Rectal smooth muscle tissue (tissue), 1 donor: Measurements from ENCODE around the gene PRSS16.

ENCODE experiments used
- H3K27ac ChIP-seq: one replicate; pipeline ENCODE4 v1.7.0; 2013; ENCODE audit warnings: low read depth, low read length, inconsistent platforms
- H3K27me3 ChIP-seq: one replicate; pipeline ENCODE4 v1.7.0; 2013; ENCODE audit warnings: low read length; ENCODE audit not compliant: control insufficient read depth, insufficient read depth
- H3K36me3 ChIP-seq: one replicate; pipeline ENCODE4 v1.7.0; 2013; ENCODE audit warnings: low read length; ENCODE audit not compliant: control insufficient read depth, insufficient read depth
- H3K4me1 ChIP-seq: one replicate; pipeline ENCODE4 v1.7.0; 2013; ENCODE audit warnings: low read length; ENCODE audit not compliant: control insufficient read depth, insufficient read depth
- H3K4me3 ChIP-seq: one replicate; pipeline ENCODE4 v1.7.0; 2013; ENCODE audit warnings: low read length
- H3K9ac ChIP-seq: one replicate; pipeline ENCODE4 v1.7.0; 2013; ENCODE audit warnings: low read length

PRSS16 gene

GRCh38 chr6:27279513-27280063, 32.1 kb downstream of the PRSS16 start:
- Histone ChIP-seq H3K4me1 (no peaks in the 10 kb centered on the region), H3K4me3 (no peak overlapping the region), H3K27me3 (peaks cover 9% of the 10 kb centered on the region), H3K27ac (no peak overlapping the region), H3K36me3 (no peaks in the 10 kb centered on the region), H3K9ac (no peak overlapping the region)

DNA sequence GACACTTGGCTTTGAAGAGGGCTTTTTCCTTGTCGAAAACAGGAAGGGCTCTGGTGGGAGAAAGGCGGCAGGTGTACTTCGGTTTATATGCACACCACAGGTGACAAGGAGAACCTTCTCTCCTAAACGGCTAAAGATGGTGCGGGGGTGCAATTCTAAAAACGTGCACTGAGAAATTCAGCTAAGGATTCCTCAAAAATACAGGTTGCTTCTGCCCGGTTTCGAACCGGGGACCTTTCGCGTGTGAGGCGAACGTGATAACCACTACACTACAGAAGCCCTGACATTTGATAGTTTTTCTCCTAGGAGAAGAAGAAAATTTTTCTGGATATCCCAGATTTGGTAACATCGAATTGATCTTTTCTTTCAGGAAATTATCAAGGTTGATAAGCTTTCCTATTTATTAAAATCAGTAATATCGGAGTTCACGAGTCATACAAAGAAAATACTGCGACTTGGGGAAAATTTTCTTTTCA, 32.6 kb downstream of the PRSS16 start:
- H3K27me3 ChIP-seq: peaks cover 9% of the 10 kb centered on the region
- no peak overlapping the region for H3K9ac ChIP-seq
- H3K27ac ChIP-seq: no peak overlapping the region
- H3K4me3 ChIP-seq: no peak overlapping the region
- H3K4me1 ChIP-seq: no peaks in the 10 kb centered on the region
- no peaks in the 10 kb centered on the region for H3K36me3 ChIP-seq

DNA sequence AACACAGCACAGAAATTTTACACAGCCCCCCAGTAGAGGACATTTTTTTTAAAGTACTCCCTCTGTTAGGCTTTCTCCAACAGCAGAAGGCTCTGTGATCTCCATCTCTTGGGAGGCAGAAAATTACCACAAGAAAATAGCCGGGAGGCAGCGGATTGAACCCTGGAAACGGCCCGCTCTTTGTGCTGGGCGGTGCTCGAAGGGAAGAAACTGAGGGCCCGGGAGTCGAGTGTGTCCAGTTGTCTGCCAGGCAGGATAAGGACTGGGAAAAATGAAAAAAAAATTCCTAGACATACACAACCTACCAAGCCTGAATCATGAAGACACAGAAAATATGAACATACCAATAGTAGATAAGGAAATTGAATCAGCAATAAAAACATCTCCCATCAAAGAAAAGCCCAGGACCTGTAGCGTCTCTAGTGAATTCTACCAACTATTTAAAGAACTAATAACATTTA, 33.1 kb downstream of the PRSS16 start:
- H3K4me3 ChIP-seq: no peak overlapping the region
- H3K27me3 ChIP-seq: peaks cover 9% of the 10 kb centered on the region
- no peaks in the 10 kb centered on the region for H3K4me1 ChIP-seq
- H3K9ac ChIP-seq: no peak overlapping the region
- H3K27ac ChIP-seq: no peak overlapping the region
- no peaks in the 10 kb centered on the region for H3K36me3 ChIP-seq

GRCh38 chr6:27281105-27281539, 33.6 kb downstream of the PRSS16 start:
- Histone ChIP-seq H3K27ac (no peak overlapping the region), H3K9ac (no peak overlapping the region), H3K36me3 (no peaks in the 10 kb centered on the region), H3K4me3 (no peak overlapping the region), H3K4me1 (no peaks in the 10 kb centered on the region), H3K27me3 (peaks cover 9% of the 10 kb centered on the region)

GRCh38 chr6:27281569-27281968, 34.1 kb downstream of the PRSS16 start:
- Histone ChIP-seq H3K36me3 (no peaks in the 10 kb centered on the region), H3K27ac (no peak overlapping the region), H3K4me1 (no peaks in the 10 kb centered on the region), H3K4me3 (no peak overlapping the region), H3K27me3 (peaks cover 9% of the 10 kb centered on the region), H3K9ac (no peak overlapping the region)

GRCh38 chr6:27283279-27283678, 35.8 kb downstream of the PRSS16 start:
- Histone ChIP-seq H3K4me3 (no peak overlapping the region), H3K36me3 (no peaks in the 10 kb centered on the region), H3K4me1 (no peaks in the 10 kb centered on the region), H3K27me3 (peaks cover 8% of the 10 kb centered on the region), H3K9ac (no peak overlapping the region), H3K27ac (no peak overlapping the region)

- H3K4me1 ChIP-seq: no peaks in the 10 kb centered on the region
- H3K4me3 ChIP-seq: no peak overlapping the region
- H3K36me3 ChIP-seq: no peaks in the 10 kb centered on the region
- no peak overlapping the region for H3K27ac ChIP-seq
- H3K27me3 ChIP-seq: peaks cover 19% of the 10 kb centered on the region
- no peak overlapping the region for H3K9ac ChIP-seq
Measured at GRCh38 chr6:27286141-27286540, 38.6 kb downstream of the PRSS16 start.

DNA sequence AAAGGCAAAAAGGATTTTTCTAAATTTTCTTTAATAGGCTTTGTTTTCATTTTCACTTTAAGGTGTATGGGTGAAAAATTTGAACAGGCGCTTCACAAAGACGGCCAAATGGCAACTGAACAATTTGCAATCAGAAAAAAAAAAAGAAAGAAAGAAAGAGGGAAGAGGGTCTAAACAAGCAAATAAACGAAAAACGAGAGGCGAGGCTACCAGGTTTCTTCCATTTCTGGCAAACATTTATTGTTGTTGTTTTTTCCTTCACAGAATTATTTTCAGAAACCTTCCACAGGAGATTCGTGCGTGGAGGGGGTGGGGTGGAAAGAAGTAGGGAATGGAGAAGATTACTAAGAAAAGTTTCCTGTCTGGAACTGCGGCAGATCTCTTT, 40.2 kb downstream of the PRSS16 start:
- H3K36me3 ChIP-seq: no peaks in the 10 kb centered on the region
- H3K9ac ChIP-seq: no peak overlapping the region
- no peaks in the 10 kb centered on the region for H3K4me1 ChIP-seq
- peaks cover 26% of the 10 kb centered on the region for H3K27me3 ChIP-seq
- H3K4me3 ChIP-seq: no peak overlapping the region
- H3K27ac ChIP-seq: no peak overlapping the region

DNA sequence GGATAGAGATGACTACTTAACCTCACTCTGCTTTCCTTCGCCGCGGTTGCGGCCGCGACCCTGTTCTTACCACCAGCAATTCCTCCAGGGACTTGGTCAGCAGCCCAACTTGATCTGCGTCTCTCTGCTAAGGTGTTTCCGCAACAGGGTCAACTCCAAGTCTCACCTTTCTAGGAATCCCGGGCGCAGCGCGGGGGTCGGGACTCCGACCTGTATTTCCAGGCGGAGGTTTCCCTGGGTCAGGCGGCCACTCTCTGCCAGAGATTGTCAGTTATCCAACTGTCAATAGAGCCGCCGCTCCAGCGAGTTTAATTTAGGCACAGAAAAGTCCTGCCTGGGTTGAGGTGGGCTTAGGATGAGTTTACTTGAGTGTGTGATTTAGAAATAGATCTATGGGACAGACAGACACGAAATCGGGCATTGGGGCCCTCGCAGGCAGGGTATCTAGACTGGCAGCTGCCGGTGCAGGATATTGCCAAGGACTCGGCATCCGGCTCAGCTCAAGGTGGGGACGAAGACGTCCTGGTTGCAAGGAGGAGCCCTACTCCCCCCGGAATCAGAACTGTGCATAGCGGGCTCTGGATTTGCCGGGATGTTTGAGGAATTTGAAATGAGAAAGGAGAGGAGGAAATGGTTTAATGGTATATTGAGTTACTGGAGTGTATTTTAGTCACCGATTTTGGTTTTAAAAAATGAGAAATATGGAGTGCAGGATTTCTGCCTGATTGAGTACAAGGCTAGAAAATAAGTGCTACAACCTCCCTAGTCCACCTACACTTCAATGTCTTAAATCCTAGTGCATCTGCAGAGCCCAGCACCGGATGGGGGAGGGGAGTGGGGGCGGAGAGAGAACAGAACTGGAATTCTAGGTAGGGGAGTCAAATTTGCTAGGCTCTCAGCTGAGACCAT, 40.9 kb downstream of the PRSS16 start:
- H3K36me3 ChIP-seq: no peaks in the 10 kb centered on the region
- H3K27me3 ChIP-seq: peaks cover 26% of the 10 kb centered on the region
- no peak overlapping the region for H3K4me3 ChIP-seq
- no peaks in the 10 kb centered on the region for H3K4me1 ChIP-seq
- no peak overlapping the region for H3K9ac ChIP-seq
- H3K27ac ChIP-seq: no peak overlapping the region

DNA sequence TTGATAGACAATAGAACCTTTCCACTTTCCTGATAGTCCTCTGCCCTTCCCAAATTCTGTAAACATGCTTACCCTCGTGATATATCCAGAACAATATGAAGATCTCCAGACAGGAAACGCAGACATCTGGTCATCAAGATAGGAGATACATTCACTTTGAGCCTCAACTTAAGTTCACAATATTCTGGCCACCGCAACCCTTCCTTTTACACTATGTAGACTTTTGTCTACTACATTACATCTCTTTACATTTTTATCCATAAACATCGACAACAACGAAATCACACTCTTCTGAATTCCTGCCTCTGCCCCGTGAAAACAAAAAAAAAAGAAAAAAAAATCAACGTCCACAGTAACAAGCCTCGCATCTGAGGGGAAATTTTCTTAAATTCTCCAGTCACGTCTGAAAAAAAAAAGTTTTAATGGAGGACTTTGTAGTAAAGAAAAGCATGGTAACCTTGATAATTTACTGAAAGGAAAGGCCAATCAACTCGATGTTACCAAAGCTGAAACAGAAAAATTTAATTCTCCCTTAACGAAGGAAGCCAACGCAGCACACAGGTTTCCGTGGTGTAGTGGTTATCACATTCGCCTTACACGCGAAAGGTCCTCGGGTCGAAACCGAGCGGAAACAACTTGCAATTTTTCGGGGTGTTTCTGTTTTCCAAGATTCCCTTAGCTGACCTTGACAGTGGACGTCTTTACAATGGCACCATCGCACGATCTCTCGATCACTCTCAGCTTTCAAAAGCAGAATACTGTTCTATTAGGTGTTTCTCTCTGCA, 42.8 kb downstream of the PRSS16 start:
- Histone ChIP-seq H3K4me3 (no peak overlapping the region), H3K27ac (no peak overlapping the region), H3K36me3 (no peaks in the 10 kb centered on the region), H3K4me1 (no peaks in the 10 kb centered on the region), H3K27me3 (peaks cover 28% of the 10 kb centered on the region), H3K9ac (no peak overlapping the region)

DNA sequence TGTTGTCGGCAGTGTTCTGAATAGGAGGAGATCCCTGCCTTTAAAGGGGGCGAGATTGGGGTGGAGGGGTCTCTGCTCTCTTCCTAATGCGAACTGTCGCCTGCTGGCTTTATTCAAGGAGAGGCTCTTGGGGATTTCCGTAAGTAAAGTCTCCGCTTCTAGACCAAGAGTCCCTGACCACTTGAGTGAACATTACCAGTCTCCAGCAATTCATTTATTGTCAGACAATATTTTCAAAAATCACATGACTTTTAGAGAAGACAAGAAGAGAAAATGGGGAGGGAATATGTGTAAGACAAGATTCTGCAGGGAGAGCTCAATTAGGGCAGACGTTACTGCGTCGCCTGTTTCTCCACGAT, 43.3 kb downstream of the PRSS16 start:
- Histone ChIP-seq H3K27ac (no peak overlapping the region), H3K36me3 (no peaks in the 10 kb centered on the region), H3K4me3 (no peak overlapping the region), H3K9ac (no peak overlapping the region), H3K4me1 (no peaks in the 10 kb centered on the region), H3K27me3 (peaks cover 31% of the 10 kb centered on the region)

DNA sequence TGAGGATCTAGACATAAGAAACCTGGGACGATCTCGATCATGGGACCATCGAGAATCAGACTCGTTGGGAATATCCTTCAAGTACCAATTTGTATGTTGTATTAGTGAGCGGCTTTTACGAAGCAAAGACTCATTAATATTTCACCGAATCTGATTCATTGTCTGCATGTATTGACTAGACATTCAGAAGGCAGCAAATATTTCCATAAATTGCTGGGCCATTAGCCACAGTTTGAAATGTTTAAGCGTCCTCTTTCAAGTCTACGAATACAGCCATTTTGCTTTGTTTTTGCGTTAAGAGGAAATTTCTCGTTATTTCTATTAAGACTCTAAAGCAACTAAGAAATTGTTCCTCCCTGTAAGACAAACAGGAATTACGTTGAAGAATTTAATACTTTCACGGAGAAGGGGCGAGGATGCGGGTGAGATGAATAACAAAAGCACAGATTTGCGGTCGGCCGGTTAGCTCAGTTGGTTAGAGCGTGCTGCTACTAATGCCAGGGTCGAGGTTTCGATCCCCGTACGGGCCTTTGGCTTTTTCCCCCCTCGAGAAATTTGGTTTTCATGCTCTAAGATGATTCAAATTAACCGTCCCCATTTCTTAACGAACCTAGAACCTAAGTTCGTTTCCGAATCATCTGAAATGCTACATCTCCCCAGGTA, 46.1 kb downstream of the PRSS16 start:
- Histone ChIP-seq H3K4me1 (no peaks in the 10 kb centered on the region), H3K27ac (no peak overlapping the region), H3K36me3 (no peaks in the 10 kb centered on the region), H3K9ac (no peak overlapping the region), H3K27me3 (peaks cover 35% of the 10 kb centered on the region), H3K4me3 (no peak overlapping the region)
